NCI-H748 (cell line): Measurements from ENCODE around the gene PAN3.

Experiments used
- DNase-seq: peaks from one replicate; lab custom pipeline; 2025; ENCODE audit not compliant: unreplicated experiment; lab: John Stamatoyannopoulos, UW

Gene PAN3

GRCh38 chr13:28299916-28300315 lies 161.6 kb downstream of the PAN3 start:
- no peak for DNase-seq

- no peak for DNase-seq
Measured at GRCh38 chr13:28301839-28302238, 163.5 kb downstream of the PAN3 start.

- DNase-seq: no peak
Measured at GRCh38 chr13:28306325-28306724, 168.0 kb downstream of the PAN3 start.

GRCh38 chr13:28313579-28313978 lies 175.2 kb downstream of the PAN3 start:
- peak; percentile 42 for DNase-seq

- DNase-seq: no peak
Measured at GRCh38 chr13:28314879-28315278, 176.5 kb downstream of the PAN3 start.

GRCh38 chr13:28316129-28316528 lies 177.8 kb downstream of the PAN3 start:
- no peak for DNase-seq

- no peak for DNase-seq
Measured at GRCh38 chr13:28316836-28317235, 178.5 kb downstream of the PAN3 start.

- DNase-seq: no peak
Measured at GRCh38 chr13:28318496-28318895, 180.2 kb downstream of the PAN3 start.

GRCh38 chr13:28319528-28319927 lies 181.2 kb downstream of the PAN3 start:
- no peak for DNase-seq

- DNase-seq: no peak
Measured at GRCh38 chr13:28320209-28320608, 181.9 kb downstream of the PAN3 start.

GRCh38 chr13:28320884-28321574 lies 182.7 kb downstream of the PAN3 start:
- DNase-seq: peak; percentile 97

GRCh38 chr13:28321756-28322155 lies 183.4 kb downstream of the PAN3 start:
- DNase-seq: no peak

GRCh38 chr13:28322256-28322905 lies 184.0 kb downstream of the PAN3 start:
- DNase-seq: no peak

- DNase-seq: peak; percentile 81
Measured at GRCh38 chr13:28324181-28324789, 185.9 kb downstream of the PAN3 start.

- no peak for DNase-seq
Measured at GRCh38 chr13:28325022-28325421, 186.7 kb downstream of the PAN3 start.

- no peak for DNase-seq
Measured at GRCh38 chr13:28326056-28326455, 187.7 kb downstream of the PAN3 start.

- no peak for DNase-seq
Measured at GRCh38 chr13:28327373-28328270, 189.3 kb downstream of the PAN3 start.

- no peak for DNase-seq
Measured at GRCh38 chr13:28328271-28328607, 189.9 kb downstream of the PAN3 start.

GRCh38 chr13:28329395-28330158 lies 191.2 kb downstream of the PAN3 start:
- DNase-seq: no peak

GRCh38 chr13:28333204-28333881 lies 195.0 kb downstream of the PAN3 start:
- no peak for DNase-seq
